Endodermal cell (in vitro differentiated cells): ENCODE results near the gene ASTE1. TPM values are rescaled to one million over a fixed set of nuclear protein-coding genes. Genes with fewer than 3 reads are reported as not detected.

Experiments
- DNase-seq: peaks from one replicate; pipeline ENCODE4 v3.0.0-alpha.2; 2017
- H3K27ac ChIP-seq: 2 replicates; pipeline ENCODE4 v1.5.1; 2013; ENCODE audit warnings: mild to moderate bottlenecking, low read depth, low read length, moderate library complexity
- H3K27me3 ChIP-seq: 2 replicates; pipeline ENCODE4 v1.6.1; 2013; ENCODE audit warnings: mild to moderate bottlenecking, low read length, moderate library complexity; ENCODE audit not compliant: insufficient read depth, control insufficient read depth, poor library complexity, severe bottlenecking
- H3K36me3 ChIP-seq: 2 replicates; pipeline ENCODE4 v1.7.0; 2013; ENCODE audit warnings: mild to moderate bottlenecking, low read length, moderate library complexity; ENCODE audit not compliant: control insufficient read depth, insufficient read depth
- H3K4me1 ChIP-seq: one replicate; pipeline ENCODE4 v1.7.0; 2013; ENCODE audit warnings: low read length; ENCODE audit not compliant: control insufficient read depth, insufficient read depth
- H3K4me3 ChIP-seq: 2 replicates; pipeline ENCODE4 v1.5.1; 2013; ENCODE audit warnings: mild to moderate bottlenecking, low read length, moderate library complexity
- H3K9ac ChIP-seq: 2 replicates; pipeline ENCODE4 v1.6.1; 2013; ENCODE audit warnings: mild to moderate bottlenecking, low read length, moderate library complexity; ENCODE audit not compliant: poor library complexity, severe bottlenecking; ENCODE audit errors: extremely low read depth
- H3K9me3 ChIP-seq: 2 replicates; pipeline ENCODE4 v1.6.1; 2013; ENCODE audit warnings: mild to moderate bottlenecking, low read length, moderate library complexity; ENCODE audit not compliant: control insufficient read depth
- H3K27ac Mint-ChIP-seq: 2 replicates; pipeline ENCODE4 v1.8.0; 2020; ENCODE audit warnings: mixed read lengths
- H3K27me3 Mint-ChIP-seq: 2 replicates; pipeline ENCODE4 v1.8.0; 2021; ENCODE audit warnings: mild to moderate bottlenecking, mixed read lengths; ENCODE audit not compliant: insufficient read depth
- H3K36me3 Mint-ChIP-seq: 2 replicates; pipeline ENCODE4 v1.8.0; 2020; ENCODE audit warnings: low read depth, mixed read lengths
- H3K4me1 Mint-ChIP-seq: 2 replicates; pipeline ENCODE4 v1.8.0; 2020; ENCODE audit warnings: mixed read lengths
- H3K4me3 Mint-ChIP-seq: 2 replicates; pipeline ENCODE4 v1.8.0; 2020; ENCODE audit warnings: mild to moderate bottlenecking, moderate library complexity, mixed read lengths
- H3K9me3 Mint-ChIP-seq: 2 replicates; pipeline ENCODE4 v1.8.0; 2020; ENCODE audit warnings: mild to moderate bottlenecking, mixed read lengths
- CTCF ChIP-seq: fragments of 200-600 bp; sonication (generic); conservative IDR thresholded peaks from 2 replicates; pipeline ENCODE4 v1.5.0; 2021; ENCODE audit warnings: antibody characterized with exemption, mild to moderate bottlenecking
- WGBS, 2 experiments: methylation state at CpG; one replicate each; pipeline versions ENCODE4 v1.1.5 to v1.1.7; 2013; ENCODE audit warnings: missing lambda C conversion rate in 2 of 2, mixed read lengths in 1 of 2; ENCODE audit not compliant: insufficient coverage in 1 of 2, insufficient read length in 1 of 2; 5-methylcytosine and 5-hydroxymethylcytosine counted together
- total RNA-seq, 2 donors: library from RNA; stranded (reverse); fragmentation: NEBNext Ultra II Directional in 1 of 2; extraction: Animal tissue kit (Norgen Biotek cat#: 25700) in 1 of 2; gene quantifications; 2 replicates in 1 of 2; 3 replicates in 1 of 2; pipeline ENCODE4 v1.2.1, GENCODE V29; 2021

The ASTE1 gene
- total RNA-seq, 2 donors from 2014 or later = 6.7 TPM; not detected in 1

DNA sequence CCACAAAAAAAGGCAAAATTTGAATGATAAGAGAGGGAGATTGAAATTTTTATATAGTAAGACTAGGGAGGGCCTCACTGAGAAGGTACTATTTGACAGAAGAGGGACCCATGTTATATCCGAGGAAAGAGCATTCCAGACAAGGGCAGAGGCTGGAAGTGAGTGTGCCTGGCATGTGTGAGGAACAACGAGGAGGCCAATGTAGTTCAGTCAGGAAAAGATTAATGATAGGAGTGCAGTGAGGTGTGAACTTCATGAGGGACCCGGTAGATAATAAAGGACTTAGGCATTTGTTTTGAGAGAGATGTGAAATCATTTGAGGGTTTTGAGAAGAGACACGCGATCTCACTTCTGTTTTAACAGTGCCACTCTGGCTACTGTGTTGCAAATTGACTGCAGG, 36.3 kb downstream of the ASTE1 start:
- Histone ChIP-seq H3K27ac (no peak overlapping the region), H3K9me3 (peaks cover 5% of the 10 kb centered on the region), H3K36me3 (peaks cover 27% of the 10 kb centered on the region), H3K27me3 (no peaks in the 10 kb centered on the region), H3K9ac (no peak overlapping the region), H3K4me3 (no peak overlapping the region), H3K4me1 (no peaks in the 10 kb centered on the region)
- H3K4me1 Mint-ChIP-seq = peaks cover 4% of the 10 kb centered on the region
- no peak for TF ChIP-seq CTCF
- peaks cover 19% of the 10 kb centered on the region for H3K36me3 Mint-ChIP-seq
- 74% methylated on average over 5 of the region's 5 CpGs for WGBS, 2 experiments
- H3K4me3 Mint-ChIP-seq = no peak overlapping the region
- H3K9me3 Mint-ChIP-seq = peaks cover 3% of the 10 kb centered on the region
- H3K27ac Mint-ChIP-seq = no peak overlapping the region
- DNase-seq = no peak
- no peaks in the 10 kb centered on the region for H3K27me3 Mint-ChIP-seq

GRCh38 chr3:130981469-130981868, 45.2 kb downstream of the ASTE1 start:
- TF ChIP-seq CTCF = no peak
- no peak overlapping the region for H3K9ac ChIP-seq
- no peaks in the 10 kb centered on the region for H3K9me3 ChIP-seq
- H3K4me1 ChIP-seq = no peaks in the 10 kb centered on the region
- H3K27ac ChIP-seq = no peak overlapping the region
- 93% methylated on average over 1 of the region's 2 CpGs; no CpG with 5 or more reads in 1 of the 2 experiments for WGBS, 2 experiments
- H3K4me3 ChIP-seq = no peak overlapping the region
- DNase-seq = no peak
- Mint-ChIP-seq H3K27me3 (no peaks in the 10 kb centered on the region), H3K4me1 (no peaks in the 10 kb centered on the region), H3K36me3 (peaks cover 19% of the 10 kb centered on the region), H3K4me3 (no peak overlapping the region), H3K27ac (no peak overlapping the region), H3K9me3 (no peaks in the 10 kb centered on the region)
- no peaks in the 10 kb centered on the region for H3K27me3 ChIP-seq
- H3K36me3 ChIP-seq = peaks cover 42% of the 10 kb centered on the region

- Histone ChIP-seq H3K36me3 (peaks cover 47% of the 10 kb centered on the region), H3K4me1 (no peaks in the 10 kb centered on the region), H3K4me3 (no peak overlapping the region), H3K27me3 (no peaks in the 10 kb centered on the region), H3K27ac (no peak overlapping the region), H3K9me3 (no peaks in the 10 kb centered on the region), H3K9ac (no peak overlapping the region)
- 93 to 95% methylated on average over 2 of the region's 2 CpGs for WGBS, 2 experiments
- peak overlapping the region; percentile 70 for H3K27ac Mint-ChIP-seq
- no peak for TF ChIP-seq CTCF
- DNase-seq = no peak
- no peaks in the 10 kb centered on the region for H3K4me1 Mint-ChIP-seq
- H3K27me3 Mint-ChIP-seq = no peaks in the 10 kb centered on the region
- H3K4me3 Mint-ChIP-seq = no peak overlapping the region
- H3K36me3 Mint-ChIP-seq = peaks cover 21% of the 10 kb centered on the region
- no peaks in the 10 kb centered on the region for H3K9me3 Mint-ChIP-seq
Observed at GRCh38 chr3:130979117-130979516, 47.5 kb downstream of the ASTE1 start.
